Stimulated activated CD4-positive, alpha-beta T cell treated with anti-CD3 and anti-CD28 coated beads, TNF-alpha, amount 100 ng/mL, for 48 hours (primary cell): ENCODE results near the gene RTN4RL1.
A peak's percentile ranks its signal among the peaks of the same experiment; 100 is the strongest.

Experiments used
- DNase-seq, 3 donors: peaks; one replicate each; pipeline ENCODE4 v3.0.0-alpha.2; 2020; ENCODE audit warnings: low read depth in 3 of 3

The RTN4RL1 gene

GRCh38 chr17:2059547-2060384 is 34.6 kb upstream of the RTN4RL1 start:
- DNase-seq: no peak

GRCh38 chr17:2058586-2059546 is 33.7 kb upstream of the RTN4RL1 start:
- DNase-seq: peak in 2 of 3 donors; percentile 63 to 71

DNA sequence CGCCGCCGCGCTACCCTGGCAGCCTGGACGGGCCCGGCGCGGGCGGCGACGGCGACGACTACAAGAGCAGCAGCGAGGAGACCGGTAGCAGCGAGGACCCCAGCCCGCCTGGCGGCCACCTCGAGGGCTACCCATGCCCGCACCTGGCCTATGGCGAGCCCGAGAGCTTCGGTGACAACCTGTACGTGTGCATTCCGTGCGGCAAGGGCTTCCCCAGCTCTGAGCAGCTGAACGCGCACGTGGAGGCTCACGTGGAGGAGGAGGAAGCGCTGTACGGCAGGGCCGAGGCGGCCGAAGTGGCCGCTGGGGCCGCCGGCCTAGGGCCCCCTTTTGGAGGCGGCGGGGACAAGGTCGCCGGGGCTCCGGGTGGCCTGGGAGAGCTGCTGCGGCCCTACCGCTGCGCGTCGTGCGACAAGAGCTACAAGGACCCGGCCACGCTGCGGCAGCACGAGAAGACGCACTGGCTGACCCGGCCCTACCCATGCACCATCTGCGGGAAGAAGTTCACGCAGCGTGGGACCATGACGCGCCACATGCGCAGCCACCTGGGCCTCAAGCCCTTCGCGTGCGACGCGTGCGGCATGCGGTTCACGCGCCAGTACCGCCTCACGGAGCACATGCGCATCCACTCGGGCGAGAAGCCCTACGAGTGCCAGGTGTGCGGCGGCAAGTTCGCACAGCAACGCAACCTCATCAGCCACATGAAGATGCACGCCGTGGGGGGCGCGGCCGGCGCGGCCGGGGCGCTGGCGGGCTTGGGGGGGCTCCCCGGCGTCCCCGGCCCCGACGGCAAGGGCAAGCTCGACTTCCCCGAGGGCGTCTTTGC is 32.8 kb upstream of the RTN4RL1 start:
- DNase-seq: no peak

- DNase-seq: no peak
Measured at GRCh38 chr17:2057175-2057759, 32.1 kb upstream of the RTN4RL1 start.

DNA sequence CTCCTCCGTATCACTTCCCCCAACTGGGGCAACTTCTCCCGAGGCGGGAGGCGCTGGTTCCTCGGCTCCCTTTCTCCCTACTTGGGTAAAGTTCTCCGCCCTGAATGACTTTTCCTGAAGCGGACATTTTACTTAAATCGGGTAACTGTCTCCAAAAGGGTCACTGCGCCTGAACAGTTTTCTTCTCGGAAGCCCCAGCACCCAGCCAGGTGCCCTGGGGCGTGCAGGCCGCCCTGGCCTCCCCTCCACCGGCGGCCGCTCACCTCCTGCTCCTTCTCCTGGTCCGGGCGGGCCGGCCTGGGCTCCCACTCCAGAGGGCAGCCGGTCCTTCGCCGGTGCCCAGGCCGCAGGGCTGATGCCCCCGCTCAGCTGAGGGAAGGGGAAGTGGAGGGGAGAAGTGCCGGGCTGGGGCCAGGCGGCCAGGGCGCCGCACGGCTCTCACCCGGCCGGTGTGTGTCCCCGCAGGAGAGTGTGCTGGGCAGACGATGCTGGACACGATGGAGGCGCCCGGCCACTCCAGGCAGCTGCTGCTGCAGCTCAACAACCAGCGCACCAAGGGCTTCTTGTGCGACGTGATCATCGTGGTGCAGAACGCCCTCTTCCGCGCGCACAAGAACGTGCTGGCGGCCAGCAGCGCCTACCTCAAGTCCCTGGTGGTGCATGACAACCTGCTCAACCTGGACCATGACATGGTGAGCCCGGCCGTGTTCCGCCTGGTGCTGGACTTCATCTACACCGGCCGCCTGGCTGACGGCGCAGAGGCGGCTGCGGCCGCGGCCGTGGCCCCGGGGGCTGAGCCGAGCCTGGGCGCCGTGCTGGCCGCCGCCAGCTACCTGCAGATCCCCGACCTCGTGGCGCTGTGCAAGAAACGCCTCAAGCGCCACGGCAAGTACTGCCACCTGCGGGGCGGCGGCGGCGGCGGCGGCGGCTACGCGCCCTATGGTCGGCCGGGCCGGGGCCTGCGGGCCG is 31.4 kb upstream of the RTN4RL1 start:
- DNase-seq: no peak

DNA sequence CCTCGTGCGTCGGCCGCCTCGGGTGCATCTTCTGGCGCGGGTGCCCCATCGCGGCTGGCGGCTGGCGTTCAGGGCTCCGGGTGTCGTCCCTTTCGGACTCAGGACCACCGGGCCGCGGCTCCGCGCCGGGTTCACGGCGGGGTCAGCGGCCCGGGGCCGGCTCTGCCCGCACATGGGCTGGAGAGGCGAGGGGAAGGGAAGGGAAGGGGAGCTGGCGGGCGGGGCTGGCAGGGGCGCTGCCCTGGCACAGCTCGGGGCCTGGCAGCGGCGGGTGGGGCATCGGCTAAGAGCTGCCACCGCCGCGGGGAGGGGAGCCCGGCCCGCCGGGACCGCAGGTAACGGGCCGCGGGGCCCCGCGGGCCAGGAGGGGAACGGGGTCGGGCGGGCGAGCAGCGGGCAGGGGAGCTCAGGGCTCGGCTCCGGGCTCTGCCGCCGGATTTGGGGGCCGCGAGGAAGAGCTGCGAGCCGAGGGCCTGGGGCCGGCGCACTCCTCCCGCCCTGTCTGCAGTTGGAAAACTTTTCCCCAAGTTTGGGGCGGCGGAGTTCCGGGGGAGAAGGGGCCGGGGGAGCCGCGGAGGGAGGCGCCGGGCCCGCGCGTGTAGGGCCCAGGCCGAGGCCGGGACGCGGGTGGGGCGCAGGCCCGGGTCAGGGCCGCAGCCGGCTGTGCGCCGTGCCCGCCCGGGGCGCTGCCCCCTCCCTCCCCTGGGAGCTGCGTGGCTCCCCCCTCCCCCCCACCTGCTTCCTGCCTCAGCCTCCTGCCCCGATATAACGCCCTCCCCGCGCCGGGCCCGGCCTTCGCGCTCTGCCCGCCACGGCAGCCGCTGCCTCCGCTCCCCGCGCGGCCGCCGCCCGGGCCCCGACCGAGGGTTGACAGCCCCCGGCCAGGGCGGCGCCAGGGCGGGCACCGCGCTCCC is 30.4 kb upstream of the RTN4RL1 start:
- DNase-seq: no peak

GRCh38 chr17:2054512-2055291 is 29.6 kb upstream of the RTN4RL1 start, which contains the start of gene HIC1:
Gene HIC1, plus strand, starts transcription at chr17:2055103. Its CDS starts 1,588 bp downstream, at chr17:2056691.
- DNase-seq: no peak

DNA sequence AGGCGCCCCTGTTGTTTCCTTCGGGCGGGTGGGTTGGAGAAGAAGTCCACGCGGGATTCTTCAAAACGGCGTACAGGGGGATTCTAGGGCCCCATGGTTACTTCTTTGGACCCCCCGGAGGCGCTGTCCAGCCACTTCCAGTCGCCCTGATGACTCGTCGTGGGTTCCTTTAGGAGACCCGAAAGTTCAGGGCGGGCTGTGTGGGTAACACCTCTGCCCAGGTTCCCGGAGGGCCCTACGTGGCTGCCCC is 29.1 kb upstream of the RTN4RL1 start:
- DNase-seq: no peak

DNA sequence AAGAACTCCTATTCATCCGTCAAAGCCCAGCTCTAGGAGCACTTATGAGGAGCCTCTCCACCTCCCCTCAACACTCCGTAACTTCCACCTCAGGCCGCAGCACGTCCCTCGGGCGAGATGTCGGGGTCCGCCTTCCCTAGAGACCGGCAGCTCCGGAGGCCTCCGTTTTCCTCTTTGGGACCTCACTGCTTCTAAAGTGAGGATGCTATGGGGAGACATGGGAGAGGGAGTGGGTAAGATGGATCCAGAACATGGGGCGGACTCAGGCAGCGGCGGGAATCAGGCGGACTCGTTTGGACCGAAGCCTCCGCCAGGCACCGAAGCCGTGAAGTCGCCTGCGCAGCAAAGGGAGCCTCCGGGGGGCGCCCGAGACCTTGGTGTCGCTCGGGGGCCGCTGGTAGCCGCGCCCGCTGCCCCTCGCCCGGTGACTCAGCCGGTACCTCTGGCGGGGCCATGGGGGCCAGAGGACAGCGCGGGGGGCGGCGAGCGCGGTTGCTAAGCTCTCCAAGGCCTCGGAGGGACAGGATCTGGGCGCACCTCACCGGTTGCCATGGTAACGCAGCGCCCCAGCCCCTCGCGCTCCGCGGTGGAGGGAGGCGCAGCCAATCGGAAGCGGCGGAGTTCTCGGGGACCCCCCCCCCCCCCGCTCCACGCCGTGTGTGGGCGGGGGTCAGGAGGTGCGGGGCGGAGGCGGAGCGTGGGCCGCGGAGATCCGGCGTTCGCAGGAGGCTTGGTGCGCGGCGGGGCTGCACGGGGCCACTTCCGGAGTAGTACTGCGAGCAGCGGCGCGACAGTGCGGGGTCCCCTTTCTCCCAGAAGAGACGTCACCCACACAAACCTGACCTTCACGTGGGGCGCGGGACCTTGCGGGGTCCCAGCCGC is 28.5 kb upstream of the RTN4RL1 start:
- peak in 1 of 3 donors; percentile 77 for DNase-seq

DNA sequence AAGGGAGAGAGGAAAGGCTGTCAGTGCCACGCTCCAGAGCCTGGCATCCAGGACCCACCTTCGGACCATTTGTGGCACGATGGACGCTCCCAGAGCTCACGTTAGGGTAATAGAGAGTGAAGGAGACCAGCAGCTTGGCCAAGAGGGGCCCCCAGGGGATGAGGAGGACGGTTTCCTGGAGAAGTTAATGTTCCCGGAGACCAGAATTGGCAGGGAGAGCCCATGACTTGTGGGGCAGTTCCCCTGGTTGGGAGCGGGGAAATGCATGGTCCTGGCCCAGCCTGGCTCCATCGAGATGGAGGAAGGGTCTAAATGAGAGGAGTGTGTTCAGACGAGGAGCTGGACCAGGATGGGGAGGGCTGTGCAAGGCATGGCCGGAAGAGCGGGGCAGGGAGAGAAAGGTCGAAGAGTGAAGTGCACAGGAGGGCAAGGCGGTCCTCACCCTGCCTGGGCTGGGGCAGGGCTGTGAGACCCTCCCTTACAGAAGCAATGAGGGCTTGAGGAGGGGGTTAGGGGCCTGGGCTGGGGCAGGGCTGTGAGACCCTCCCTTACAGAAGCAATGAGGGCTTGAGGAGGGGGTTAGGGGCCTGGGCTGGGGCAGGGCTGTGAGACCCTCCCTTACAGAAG is 26.9 kb upstream of the RTN4RL1 start:
- DNase-seq: no peak

DNA sequence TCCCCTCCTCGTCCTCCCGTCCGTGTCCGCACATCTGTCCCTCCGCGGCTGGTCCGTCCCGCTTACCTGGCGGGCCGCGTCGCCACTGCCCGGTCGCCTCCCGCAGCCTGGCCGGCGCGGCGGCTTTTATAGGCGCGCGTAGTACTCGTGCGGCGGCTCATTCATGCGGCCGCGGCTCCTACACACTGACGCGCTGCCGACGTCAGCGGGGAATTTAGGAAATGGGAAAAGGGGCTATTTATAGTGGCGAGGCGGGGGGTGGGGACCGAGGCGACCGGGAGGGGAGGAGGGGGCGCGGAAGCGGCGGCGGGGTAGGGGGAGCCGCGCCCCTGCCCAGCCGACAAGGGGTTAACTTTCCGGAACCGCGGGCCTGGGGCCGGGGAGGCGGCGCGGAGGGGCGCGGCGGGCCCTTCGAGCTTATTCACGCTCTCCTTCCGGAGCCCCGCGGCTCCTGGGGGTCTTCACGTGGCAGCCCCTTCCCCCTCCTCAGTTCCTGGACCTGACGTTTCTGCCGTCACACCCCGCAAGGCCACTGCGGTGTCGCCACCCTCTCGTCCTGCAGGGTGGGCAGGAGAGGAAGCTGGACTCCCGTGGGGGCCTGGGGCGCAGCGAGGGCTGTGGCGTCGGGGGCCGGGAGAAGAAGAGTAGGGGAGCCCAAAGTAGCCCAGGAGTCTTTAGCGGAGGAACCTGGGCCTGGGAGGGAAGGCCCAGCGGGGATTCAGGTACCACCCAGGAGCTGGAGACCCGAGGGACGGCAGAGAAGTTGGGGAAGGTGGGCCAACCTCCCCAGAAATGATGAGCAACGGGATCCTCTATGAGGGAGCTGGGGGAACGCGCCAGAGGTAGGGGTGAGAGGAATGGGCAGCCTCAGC is 26.2 kb upstream of the RTN4RL1 start:
- no peak for DNase-seq

DNA sequence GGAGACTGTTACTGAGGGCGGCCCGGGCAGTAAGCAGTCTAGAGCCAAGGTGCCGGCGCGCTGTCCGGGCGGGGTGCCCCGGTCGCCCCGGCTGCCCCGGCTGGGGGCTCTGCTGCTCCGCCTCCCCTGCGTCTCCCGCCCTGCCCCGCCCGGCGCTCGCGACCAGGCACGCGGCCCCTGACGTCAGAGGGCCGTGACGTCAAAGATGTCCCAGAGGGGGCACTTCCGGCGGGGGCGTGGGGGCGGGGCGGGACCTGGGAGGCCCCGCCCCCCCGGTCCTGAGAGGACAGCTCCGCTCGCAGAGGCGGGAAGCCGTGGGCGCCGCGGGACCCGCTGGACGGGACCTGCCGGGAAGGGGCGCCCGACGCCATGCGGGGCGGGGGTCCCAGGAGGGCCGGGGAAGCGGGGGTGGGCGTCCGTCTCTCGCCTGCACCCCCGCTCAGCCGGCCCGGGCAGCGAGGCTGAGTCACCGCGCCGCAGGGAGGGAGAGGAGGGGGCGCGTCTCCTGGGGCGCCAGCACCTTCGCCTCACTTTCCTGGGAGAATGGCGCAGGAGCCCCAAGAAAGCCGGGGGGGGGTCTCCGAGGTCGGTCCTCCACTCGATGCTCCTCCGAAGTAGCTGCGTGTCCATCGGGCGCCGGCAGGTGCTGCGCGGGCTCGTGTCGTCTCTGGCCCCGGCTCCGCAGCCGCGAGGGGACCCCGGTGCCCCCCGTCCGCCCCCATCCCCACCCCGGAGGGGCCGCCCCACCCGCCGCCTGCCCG is 25.3 kb upstream of the RTN4RL1 start:
- DNase-seq: no peak

- DNase-seq: peak in 2 of 3 donors; percentile 78 to 85
Measured at GRCh38 chr17:2049333-2050299, 24.5 kb upstream of the RTN4RL1 start.

DNA sequence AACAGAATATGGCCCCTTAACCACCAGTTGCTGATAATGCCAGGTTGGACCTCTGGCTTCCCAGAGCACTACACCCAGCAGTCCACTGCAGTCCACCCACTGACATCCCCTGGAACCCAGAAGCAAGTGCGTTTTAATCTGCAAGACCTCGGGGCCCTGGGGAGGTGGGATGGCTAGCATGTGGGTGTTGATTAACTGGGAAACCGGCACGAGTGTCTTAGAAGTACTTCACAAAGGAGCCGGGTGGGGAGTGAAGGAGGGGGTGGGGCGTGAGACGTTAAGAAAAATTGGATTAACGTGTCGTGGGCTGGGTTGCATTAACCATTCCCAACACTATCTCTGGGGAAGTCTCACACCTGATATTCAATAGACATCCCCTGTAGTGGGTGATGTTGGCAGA is 23.7 kb upstream of the RTN4RL1 start:
- DNase-seq: no peak
